HCEC 1CT (cell line): Measurements from ENCODE around the gene PI4K2A.
A peak's percentile ranks its signal among the peaks of the same experiment; 100 is the strongest.
"Not testable (repeated sequence)": the region's sequence is repeated elsewhere in the genome, so short reads cannot be mapped to it uniquely, and the experiment has no call there.

Source experiments
- DNase-seq: peaks from one replicate; pipeline ENCODE4 v3.0.0-alpha.2; 2017

Gene PI4K2A

DNA sequence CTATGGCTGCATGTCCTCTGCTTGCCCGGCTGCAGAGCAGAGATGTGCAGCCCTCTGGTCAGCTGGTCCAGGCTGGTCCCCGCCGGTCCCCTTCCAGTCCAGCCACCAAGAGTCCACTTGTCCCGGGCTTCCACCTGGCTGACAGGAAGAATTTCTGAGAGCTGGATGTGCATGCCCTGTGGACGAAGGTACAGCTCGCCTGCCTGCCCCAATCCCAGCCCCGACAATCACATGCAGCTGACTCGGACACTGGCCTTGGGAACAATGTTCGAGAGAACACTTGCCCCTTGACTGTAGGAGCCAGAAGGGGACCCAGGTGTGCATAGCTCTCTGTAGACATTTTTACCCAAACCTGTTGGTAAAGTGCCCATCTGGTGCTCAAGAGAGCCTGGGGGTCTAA is 34.8 kb downstream of the PI4K2A start:
- DNase-seq = no peak

GRCh38 chr10:97676770-97677581 is 36.5 kb downstream of the PI4K2A start:
- peak; percentile 44 for DNase-seq

- DNase-seq = no peak
These were observed 39.1 kb downstream of the PI4K2A start for GRCh38 chr10:97679594-97679993.

- no peak for DNase-seq
These were observed 41.6 kb downstream of the PI4K2A start for GRCh38 chr10:97682042-97682441.

GRCh38 chr10:97683556-97684367 is 43.3 kb downstream of the PI4K2A start:
- peak; percentile 50 for DNase-seq

DNA sequence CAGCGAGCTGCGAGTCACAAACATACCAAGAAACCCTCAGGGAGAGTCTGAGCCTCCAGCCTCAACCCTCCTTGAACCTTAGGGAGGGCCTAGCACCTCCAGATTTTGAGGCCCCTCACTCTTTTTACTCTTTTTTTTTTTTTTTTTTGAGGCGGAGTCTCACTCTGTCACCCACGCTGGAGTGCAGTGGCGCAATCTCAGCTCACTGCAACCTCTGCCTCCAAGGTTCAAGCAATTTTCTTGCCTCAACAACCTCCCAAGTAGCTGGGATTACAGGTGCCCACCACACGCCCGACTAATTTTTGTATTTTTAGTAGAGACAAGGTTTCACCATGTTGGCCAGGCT is 43.9 kb downstream of the PI4K2A start:
- DNase-seq = not testable (repeated sequence)

DNA sequence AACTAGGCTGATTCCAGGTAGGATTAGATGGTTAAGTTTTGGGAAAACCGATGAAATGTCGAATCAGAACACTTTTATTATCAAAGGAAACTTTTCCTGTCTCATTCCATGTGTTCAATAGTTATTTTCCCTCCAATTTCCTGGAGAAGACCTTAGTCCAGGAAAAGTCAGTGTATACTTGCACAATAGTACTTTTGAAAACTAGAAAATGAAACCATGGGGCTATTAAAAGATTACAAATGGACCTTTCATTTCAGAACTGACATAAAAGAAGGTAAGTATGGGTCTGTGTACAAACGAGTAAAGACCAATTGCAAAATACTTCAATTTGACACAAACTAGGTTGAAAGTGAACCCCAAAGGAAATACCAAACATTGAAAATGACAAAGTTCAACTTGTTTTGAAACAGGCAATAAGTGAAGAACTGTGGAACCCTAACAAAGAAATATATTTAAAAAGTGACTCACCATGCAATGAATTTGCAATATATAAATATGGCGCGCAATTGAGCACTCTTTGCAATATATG is 44.5 kb downstream of the PI4K2A start:
- peak; percentile 68 for DNase-seq

DNA sequence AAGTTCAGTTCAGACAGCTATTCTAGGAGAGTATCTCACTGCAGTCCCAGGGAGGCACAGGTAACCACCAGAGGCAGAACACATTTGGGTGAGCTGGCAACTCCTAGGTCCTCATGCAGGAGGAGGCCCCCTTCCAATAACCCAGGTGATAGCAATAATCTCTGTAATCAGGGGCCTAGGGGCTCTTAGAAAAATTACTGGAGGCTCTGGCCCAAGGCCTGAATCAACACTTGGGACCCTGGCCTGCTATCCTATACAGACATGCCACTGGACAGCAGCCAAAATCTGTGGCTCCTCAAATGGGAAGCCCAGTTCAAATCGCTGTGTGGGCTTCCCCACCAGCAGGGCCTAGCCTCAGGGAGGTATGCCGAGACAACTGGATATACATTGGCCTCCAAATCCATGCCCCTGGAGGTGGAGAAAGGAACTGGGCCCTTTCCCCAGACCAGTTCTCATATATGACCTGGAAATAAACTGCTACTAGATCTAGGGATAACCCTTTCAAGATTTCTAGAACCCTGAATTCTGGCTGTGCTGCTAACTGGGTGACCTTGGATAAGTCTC is 45.0 kb downstream of the PI4K2A start:
- peak; percentile 56 for DNase-seq

GRCh38 chr10:97686301-97686961 is 46.0 kb downstream of the PI4K2A start:
- peak; percentile 2 for DNase-seq

GRCh38 chr10:97686962-97687784 is 46.7 kb downstream of the PI4K2A start, which contains the start of gene AVPI1:
Gene AVPI1 (minus strand): TSS chr10:97687241. CDS start chr10:97679905, 7,336 bp downstream.
- DNase-seq = peak; percentile 98

DNA sequence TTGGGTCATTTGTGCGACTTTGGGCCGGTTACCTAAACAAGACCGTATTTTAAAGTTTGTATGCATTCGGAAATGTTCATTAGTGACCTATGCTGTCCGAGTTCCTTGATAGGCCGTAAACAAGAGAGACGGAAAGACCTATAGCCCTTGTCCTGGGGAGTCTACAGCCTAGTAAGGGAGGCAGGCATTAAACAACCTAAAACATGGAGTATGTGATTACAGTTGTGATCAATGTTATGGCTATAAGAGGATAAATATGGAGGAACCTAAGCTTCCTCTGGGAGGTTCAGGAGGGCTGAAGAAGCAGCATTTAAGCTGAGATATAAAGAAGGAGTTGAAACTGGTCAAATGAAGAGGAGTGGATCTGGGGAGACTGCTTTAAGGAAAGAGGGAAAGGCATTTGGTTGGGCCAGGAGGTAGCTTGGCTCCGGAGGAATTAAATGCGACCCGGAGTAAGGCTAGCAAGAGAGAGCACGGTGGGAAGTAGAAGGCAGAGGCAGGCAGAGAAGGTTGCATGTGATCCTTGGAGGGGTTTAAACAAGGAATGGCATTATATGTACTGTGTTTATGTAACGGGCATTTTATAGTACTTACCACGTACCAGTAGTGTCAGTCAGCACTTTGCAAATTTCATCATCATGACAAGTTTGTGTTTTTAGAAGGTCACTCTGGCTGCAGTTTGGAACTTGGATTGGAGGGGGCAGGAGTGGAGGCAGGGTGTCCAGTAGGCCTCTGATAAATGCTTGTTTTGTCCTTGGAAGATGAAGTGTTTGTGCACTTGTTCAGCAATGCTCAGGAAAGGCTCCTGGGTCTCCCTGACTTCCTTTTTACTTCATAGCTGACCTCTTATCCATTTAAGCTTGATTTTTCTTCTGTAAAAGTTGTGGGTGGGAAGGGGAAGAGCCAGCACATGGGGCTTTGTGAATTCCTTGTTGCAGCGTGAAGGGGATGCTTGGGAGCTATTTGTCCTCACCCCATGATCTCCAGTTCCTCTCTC is 47.6 kb downstream of the PI4K2A start:
- peak; percentile 85 for DNase-seq

- DNase-seq = peak; percentile 96
These were observed 49.1 kb downstream of the PI4K2A start for GRCh38 chr10:97689559-97690020.

GRCh38 chr10:97690133-97690532 is 49.7 kb downstream of the PI4K2A start:
- DNase-seq = no peak

GRCh38 chr10:97698072-97698655 is 57.7 kb downstream of the PI4K2A start:
- not testable (repeated sequence) for DNase-seq

DNA sequence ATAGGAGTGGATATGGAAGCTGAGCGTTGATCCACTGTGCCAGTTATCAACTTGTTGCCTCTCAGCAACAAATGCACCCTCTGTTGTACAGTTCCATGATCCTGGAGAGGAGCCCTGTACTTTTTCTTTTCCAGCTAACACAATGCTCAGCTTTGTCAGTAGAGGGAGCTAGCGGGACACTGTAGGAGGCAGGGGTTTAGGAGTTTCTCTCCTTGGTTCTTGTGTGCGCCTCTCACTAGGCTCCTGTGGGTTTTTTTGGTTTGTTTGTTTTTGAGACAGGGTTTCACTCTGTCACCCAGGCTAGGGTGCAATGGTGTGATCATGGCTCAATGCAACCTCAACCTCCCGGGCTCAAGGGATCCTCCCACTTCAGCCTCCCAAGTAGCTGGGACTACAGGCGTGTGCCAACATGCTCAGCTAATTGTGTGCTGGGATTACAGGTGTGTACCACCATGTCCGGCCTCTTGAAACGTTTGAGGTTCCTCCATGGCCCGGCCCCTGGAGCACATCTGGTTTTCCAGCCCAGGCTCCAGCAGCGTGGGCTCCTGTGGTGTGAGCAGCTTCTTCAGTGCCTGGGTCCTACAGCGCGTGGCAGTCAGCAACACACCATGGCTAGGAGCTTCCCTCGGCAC is 61.1 kb downstream of the PI4K2A start:
- DNase-seq = peak; percentile 75

DNA sequence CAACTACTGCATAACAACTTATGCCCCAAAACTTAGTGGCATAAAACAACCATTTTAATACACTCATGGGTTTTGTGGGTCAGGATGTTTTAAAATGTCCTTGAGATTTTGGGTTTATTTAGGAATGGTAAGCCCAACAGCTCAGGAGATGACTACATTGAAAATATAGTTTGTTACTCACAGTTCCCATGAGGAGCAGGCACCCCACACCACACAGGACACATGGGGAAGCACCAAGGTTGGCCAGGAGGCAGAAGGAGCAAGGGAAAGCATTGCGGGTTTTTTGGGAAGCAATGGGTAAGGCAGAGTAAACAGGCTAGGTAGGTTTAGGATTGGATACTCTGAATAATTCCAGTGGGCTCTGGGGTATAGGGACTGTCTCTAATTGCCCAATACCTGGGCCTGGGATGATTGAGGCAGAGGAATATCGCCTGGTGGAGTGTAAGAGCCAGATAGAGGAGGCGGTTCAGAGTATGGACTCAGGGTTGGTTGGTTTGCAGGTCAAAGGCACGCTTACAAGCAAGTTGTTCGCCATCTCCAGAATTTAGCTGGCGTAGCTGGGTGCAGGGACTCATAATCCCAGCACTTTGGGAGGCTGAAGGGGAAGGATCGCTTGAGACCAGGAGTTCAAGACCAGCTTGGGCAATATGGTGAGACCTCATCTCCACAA is 63.1 kb downstream of the PI4K2A start:
- DNase-seq = no peak

DNA sequence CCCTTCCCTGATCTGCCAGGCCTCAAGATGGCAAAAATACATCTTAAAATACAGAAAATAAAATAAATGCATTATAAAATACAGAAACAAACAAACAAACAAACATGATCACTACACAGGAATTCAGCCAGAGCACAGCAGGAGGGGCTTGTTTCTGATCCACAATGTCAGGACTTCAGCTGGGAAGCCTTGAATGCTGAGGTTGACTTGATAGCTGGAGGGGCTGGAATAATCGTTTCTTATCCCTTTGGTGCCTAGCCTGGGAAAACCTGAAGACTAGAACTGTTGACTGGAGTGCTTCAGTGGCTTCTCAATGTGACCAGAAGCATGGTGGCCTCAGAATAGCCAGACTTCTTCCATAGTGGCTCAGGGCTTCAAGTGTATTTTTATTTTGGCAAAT is 63.9 kb downstream of the PI4K2A start:
- DNase-seq = no peak

DNA sequence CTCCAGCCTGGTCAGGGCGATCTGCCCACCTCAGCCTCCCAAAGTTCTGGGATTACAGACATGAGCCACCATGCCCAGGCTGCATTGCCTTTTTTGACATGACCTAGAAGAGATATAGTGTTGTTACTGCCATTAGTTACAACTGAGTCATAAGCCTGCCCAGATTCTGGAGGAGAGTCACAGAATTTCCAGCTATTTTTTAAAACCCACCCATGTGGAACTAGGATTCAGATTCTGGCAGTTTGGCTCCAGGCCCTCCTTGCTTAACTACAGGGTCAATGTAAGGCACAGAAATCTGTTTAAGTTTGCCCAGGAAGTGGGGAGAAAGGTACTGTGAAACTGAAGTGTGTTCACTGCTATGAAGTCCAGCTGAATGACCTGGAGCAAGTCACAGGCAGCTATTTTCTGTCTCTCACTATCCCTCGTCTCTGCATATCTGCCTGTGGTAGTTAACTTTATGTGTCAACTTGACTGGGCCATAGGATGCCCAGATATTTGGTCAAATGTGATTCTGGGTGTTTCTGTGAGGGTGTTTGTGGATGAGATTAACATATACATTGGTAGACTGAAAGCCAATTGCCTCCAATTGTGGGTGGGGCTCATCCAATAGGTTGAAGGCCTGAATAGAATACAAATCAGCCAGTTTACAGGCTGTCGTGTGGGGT is 64.7 kb downstream of the PI4K2A start:
- DNase-seq = no peak
